Left ventricle myocardium superior (tissue), 1 donor: ENCODE measurements around the gene FOXI2. TPM values are rescaled to one million over a fixed set of nuclear protein-coding genes. Genes with fewer than 3 reads are reported as not detected.

Experiments
- ATAC-seq: fragments of 200-7000 bp; cut with Tn5 transposase; one replicate; pipeline ENCODE4 v1.9.1; 2020; ENCODE audit warnings: mild to moderate bottlenecking, moderate library complexity
- DNase-seq: peaks from one replicate; pipeline ENCODE4 v3.0.0-alpha.2; 2020
- intact Hi-C: fragments of 100-400 bp; cut with micrococcal nuclease; formaldehyde crosslinking; loops from one replicate; pipeline ENCODE4 v1.11.0; 2022
- long read RNA-seq: library from polyadenylated mRNA; unstranded; transcript quantifications from one replicate; pipeline ENCODE4 v2.0.0, GENCODE V29; 2021
- total RNA-seq: library from RNA; stranded (reverse); fragmentation: NEBNext Ultra II Directional; extraction: Animal tissue kit (Norgen Biotek cat#: 25700); gene quantifications from one replicate; pipeline ENCODE4 v1.2.1, GENCODE V29; 2021
- donor health status: DM: no; HTN: yes; CAD: no; lungs with severe emphysema.

The FOXI2 gene
- total RNA-seq, result not detected
- long read RNA-seq, result 0 reads

DNA sequence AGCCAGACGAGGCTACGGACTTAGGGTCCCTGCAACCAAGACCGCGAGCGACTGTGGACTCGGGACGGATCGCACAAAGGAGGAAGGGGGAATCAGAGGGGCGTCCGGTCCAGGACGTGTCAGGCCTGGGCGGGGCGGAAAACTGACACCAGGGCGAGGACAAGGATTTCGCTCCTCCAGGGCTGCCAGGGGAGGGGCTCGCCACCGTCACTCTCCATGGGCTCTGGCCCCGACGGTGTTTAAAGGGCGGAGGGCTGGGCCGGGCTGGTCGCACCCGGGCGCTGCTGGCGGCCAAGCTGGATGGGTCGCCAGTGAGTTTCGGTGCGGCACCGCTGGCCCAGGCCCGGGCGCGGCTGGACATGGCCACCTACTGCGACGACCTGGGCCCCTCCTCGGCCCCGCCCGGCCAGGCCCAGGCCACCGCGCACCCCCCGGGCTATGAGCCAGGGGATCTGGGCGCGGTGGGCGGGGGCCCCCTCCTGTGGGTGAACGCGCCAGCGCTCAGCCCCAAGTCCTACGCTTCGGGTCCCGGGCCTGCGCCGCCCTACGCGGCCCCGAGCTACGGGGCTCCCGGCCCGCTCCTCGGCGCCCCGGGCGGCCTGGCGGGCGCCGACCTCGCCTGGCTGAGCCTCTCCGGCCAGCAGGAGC lies at the start of gene FOXI2:
FOXI2 (plus strand) TSS at position 271 of the 648 bp plus-strand sequence; CDS start at position 360, 89 bp downstream.
- no peak for DNase-seq
- ATAC-seq, result peak; percentile 17
- intact Hi-C loops, result no loop called here

DNA sequence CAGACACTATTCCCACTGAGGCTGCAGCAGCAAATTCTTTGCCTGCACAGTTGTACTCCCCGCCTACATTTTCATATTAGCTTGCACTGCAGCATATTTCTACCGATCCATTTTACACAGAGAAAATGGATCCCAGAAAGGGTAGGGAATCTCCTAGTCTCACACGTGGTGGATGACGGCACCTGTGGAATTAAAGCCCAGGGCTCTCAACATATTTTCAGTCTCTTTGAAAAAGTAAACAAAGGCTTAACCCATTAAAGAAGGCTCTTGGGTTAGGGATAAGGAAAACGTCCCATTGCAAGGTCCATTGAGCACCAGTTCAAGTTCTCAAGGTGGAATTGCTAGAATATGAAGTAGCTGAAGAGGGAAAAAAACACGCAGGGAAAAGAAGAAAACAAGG lies 49.4 kb upstream of the FOXI2 start:
- ATAC-seq (no peak), DNase-seq (no peak)
- intact Hi-C loops, result no loop called here

DNA sequence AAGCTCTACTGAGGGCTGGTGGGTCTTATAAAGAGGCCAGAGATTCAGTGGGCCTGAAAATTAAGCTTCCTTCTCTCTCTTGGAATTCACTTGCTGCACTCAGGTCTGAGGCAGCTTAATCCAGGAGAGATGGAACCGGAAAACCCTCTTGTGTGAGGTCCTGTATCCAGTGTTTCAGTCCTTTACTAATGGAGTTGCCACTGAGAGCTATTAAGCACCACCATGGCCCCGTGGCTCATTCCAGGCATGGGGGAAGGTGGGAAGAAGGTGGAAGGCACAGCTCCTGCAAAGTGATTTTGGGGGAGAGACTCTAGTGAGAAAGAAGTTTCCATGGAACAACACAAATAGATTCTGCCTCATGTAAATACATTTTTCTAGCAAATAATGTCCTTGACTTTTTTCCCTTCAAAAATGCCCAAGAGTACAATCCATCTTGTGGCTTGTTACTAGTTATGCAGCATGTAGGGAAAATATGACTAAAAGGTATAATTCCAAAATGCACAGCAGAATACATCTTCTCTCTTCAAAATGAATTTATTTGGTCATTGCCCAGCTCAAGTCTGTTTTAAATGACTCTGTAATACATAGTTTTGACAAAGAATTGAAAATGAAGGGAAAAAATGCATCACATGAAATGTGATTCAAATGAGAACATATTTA lies 46.7 kb upstream of the FOXI2 start:
- intact Hi-C loops, result no loop called here
- DNase-seq (no peak), ATAC-seq (no peak)

DNA sequence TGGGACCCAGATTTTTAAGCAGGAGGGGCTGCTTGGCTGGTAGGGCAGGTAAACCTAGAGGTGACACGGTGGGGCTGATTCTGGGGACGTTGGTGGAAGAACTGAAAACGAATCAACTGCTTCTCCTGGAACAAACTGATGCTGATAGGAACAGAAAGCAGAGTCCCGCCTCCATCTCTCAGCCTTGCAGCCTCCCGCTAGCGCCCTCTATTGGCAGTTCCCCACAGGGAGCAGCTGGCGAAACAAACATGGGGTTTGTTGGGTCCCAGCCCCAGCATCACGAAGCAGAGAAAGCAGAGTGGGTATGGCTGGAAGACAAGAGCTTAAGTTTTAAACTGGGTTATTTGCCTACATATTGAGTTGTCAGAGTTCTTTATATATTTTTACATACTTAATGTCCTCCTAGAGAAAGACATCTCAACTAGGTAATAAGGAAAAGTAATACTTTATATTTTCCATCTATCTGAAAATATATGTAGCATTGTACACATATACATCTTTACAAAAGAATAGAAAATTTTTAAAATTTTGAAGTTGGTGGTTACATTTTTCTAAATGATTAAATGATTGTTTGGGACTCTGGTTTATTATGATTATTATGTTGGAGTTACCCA lies 42.3 kb upstream of the FOXI2 start:
- DNase-seq, result no peak
- ATAC-seq, result no peak
- intact Hi-C loops, result no loop called here

DNA sequence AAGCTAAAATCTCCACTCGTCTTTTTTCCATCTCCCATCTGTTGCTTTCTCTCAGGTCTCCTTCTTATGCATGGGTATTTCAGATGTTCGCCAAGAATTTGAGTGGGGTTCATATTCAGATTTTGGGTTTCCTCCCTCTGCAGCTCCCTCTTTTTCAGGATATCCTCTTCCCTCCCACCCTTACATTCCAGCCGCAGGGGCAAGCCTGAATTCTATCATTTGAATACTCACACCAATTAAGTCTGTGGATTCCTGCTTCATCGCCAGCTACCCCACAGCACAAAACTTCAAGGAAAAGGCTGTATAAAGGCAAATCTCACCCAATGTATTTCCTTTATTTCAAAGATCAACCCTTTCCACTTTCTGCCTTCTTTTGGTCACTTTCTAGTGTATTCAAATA lies 41.6 kb upstream of the FOXI2 start:
- DNase-seq (no peak), ATAC-seq (no peak)
- intact Hi-C loops, result no loop called here

DNA sequence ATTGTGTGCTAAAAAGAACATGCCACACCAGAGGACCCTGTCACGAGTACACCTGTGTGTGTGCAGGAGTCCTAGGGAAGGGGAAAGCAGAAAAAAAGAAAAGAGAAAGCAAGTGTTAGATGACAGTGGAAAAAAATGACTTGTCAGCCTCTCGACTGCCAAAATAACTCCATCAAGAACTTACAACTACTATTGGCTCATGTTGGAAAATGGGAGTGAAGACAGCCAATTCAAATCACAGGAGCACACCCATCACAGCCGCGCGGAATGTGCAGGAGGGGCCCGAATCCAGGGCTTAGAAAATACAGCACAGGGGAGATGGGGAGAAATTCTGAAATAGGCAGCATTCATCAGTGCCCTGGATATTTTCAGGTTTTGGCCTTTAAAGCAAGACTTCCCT lies 38.1 kb upstream of the FOXI2 start:
- intact Hi-C loops, result no loop called here
- no peak for ATAC-seq

DNA sequence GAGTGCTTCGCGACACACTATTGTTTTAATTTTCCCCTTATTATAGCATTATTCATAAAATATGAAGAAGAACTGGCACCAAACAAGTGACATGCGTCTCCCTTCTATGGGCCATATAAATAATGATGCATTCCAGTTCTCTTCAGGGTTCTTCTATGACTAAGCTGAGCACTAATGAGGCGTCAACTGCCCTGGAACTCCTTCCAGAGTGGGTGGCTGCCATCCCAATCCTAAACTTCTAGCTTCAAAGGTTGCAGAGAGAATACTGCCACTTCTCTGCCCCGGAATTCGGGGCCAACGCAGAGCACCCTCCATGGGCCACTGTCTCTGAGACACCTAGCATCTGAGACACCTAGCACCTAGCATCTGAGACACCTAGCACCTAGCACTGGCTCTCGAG lies 37.7 kb upstream of the FOXI2 start:
- intact Hi-C loops, result no loop called here
- DNase-seq, result no peak
- no peak for ATAC-seq

More for the DNA sequence above, 38.1 kb upstream of the FOXI2 start:
- no peak for DNase-seq

DNA sequence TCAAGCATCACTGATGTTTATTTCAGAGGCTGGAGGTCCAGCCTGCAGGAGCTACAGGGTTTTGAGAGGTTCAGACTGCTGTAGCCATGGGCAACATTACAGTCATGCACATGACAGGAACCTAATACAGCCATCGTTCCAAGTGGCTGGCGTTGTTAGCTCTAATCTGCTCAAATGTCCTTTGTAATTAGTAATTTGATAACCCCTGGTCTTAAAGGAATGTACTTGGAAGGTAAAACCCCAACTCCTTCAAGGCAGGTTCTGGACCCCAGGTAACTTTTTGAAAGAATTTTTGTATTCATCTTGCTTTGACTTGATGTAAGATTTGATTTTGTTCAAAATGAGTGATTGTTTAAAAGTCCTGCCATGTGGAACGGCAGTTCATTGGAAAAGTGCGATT lies 34.7 kb upstream of the FOXI2 start:
- intact Hi-C loops, result no loop called here
- ATAC-seq (no peak), DNase-seq (no peak)

DNA sequence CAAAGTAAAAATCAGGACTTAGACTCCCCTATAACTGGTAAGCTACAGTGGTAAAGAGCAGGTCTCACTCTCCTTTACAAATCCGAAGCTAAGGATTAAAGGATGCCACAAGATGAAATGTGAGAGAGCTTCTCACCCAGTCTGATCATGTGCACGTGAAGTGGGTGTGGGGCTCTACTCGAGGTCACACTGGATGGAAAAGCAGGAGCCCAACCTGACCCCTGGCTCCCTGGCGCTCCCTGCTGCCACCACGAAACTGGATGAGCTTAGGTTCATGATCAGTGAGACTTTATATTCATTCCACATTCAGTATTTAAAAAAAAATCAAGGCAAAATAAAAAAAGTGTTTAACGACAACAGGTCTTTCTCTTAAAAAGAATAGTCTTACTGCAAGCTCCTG lies 21.7 kb upstream of the FOXI2 start:
- ATAC-seq, result no peak
- intact Hi-C loops, result loop anchor here (5.0 kb wide), 1 partner anchor 137 kb away; no protein-coding TSS in a partner anchor
- no peak for DNase-seq

DNA sequence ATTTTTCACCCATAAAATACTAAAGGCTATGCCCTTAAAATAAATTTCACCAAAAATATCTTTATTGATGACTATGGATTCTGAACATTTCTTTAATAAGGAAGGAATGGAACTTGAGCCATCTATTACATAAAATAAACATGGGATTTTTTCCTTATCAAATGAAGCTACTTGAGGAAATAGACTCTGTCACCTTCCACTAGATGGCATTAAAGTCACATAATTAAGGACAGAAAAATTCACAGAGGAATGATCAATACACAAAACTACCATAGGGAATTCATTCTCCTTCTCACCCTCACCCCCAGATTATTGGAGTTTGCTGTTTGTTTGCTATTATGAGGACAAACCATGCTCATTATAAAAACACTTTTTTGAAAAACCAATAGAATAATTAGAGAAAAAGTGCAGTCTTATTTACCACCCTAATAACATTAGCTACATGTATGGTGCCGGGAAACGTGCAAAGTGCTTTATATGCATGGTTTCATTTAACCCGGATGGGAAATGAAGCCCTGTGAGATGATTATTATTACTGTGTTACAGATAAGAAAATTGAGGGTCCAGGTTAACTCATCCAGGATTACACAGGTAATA lies 21.1 kb upstream of the FOXI2 start:
- no peak for ATAC-seq
- DNase-seq, result no peak
- intact Hi-C loops, result loop anchor here (5.0 kb wide), 1 partner anchor 136 kb away; no protein-coding TSS in a partner anchor

DNA sequence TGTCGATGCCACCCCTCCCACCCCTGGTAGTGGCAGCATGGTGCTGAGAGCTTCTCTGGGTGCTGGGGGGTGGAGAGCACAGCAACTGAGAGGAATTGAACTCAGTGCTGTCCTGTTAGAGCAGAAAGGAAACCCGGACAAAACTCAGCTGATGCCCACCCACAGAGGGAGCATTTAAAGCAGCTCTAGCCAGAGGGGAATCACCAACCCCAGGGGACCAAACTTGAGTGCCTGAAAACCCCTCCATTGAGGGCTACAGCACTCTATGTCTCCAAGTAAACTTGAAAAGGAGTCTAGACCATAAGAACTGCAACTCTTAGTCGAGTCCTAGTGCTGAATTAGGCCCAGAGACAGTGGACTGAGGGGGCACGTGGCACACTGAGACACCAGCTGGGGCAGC lies 16.8 kb upstream of the FOXI2 start:
- ATAC-seq (no peak), DNase-seq (no peak)
- intact Hi-C loops, result no loop called here

DNA sequence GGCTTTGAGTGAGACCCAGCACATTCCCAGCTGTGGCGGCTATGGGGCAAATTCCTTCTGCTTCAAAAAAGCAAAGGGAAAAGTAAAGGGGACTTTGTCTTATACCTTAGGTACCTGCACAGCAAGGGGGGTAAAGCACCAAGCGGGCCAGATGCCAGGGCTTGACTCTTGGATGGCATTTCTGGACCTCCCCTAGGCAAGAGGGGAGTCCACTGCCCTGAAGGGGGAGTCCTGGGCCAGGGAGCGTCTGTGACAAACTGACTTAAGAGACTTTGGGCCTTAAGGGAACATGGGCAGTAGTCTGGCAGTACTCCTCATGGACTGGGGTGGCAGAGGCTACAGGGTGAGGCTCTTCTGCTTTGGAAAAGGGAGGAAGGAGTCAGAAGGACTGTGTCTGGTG lies 16.1 kb upstream of the FOXI2 start:
- no peak for DNase-seq
- intact Hi-C loops, result no loop called here
- no peak for ATAC-seq

DNA sequence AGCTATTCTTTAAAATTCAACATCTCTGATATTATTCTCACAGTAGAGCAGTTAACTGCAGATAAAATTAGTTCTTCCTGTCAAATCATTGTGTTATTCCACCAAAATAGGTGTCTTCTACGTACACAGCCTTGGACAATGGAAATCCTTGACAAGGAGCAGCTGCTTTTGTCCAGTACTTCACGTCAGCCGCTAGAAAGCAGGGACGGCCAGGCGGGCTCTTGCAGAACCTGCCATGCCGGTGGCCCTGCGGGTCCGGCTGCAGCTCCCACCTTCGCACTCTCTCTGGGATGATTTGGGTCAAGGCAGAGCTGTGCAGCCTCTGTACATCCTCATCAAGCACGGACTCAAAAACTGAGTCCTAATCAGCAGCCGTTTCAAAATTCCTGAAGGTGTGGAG lies 2.2 kb upstream of the FOXI2 start:
- intact Hi-C loops, result no loop called here
- ATAC-seq, result no peak
- DNase-seq, result no peak

DNA sequence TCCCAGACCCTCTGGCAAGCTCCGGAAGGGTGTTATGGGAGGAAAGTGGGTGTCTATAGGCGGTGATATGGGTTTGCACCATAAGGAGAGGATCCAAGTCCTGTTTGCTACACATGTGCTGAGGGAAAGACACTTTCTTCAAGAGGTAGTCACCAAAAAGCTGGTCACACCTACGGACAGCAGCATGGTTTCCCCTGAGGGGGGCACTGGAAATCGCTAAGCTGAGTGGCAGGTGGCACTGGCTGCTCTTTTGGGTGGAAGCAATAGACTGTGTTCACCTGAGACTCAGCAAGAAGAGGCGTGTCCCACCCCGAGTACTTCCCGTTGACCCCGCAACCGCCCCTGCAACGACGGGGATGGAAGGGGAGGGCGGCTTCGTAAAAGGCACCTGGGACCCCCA lies 1.8 kb upstream of the FOXI2 start:
- intact Hi-C loops, result no loop called here
- DNase-seq, result no peak
- ATAC-seq, result no peak

DNA sequence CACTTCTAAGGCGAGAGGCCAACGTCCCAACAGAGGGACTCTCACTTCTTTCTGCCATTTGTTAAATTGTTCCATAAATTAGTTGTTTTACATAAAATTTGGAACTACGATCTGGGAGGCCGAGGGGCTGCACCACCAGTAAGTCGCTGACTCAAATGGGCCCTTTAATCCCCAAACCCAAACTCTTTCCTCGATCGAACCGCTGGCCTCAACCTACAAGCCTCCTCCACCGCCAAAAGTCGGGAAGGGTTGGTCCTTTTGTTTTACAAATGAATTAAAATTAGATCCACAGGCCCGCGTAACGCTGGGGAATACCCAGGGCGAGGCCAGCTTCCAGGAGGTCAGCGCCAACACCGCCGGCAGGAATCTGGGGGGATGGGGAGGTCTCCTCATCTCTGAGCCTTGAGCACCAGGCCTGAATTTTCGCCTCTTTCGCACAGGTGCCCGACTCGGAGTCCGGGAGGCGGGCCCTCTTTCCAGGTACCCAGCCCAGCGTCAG lies 1.2 kb upstream of the FOXI2 start:
- no peak for DNase-seq
- ATAC-seq, result no peak
- intact Hi-C loops, result no loop called here

DNA sequence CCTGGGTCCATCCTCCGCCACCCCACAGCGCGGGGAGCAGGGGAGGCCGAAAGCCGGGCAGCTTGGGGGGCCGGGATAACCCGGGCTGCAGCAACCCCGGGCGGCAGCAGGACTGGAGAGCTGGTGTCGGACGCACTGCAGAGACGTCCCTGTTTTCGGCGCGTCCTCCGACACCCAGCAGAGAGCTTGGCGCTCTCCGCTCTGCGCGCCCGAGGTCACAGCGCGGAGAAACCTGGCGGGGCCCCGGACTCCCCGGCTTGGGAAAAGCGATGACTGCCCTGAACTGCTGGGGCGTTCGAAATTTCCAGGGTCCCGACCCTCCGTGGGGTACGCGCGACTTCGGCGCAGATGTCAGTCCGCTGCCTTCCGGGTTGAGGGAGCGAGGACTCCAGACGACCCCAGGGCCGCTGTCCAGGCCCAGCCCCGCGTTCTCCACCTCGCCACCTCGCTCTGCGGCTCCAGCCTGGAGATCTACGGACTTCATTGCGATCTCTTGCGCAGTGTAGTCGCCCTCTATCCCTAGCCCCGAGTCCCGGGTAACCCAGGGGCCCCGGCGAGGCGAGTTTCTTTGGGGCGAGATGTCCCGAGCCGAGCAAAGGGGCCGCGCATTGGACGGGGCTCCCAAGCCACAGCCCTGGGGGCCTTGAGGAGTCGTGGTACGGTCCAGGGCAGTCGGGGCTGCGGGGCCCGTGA lies 617 bp upstream of the FOXI2 start:
- ATAC-seq (no peak), DNase-seq (no peak)
- intact Hi-C loops, result no loop called here

DNA sequence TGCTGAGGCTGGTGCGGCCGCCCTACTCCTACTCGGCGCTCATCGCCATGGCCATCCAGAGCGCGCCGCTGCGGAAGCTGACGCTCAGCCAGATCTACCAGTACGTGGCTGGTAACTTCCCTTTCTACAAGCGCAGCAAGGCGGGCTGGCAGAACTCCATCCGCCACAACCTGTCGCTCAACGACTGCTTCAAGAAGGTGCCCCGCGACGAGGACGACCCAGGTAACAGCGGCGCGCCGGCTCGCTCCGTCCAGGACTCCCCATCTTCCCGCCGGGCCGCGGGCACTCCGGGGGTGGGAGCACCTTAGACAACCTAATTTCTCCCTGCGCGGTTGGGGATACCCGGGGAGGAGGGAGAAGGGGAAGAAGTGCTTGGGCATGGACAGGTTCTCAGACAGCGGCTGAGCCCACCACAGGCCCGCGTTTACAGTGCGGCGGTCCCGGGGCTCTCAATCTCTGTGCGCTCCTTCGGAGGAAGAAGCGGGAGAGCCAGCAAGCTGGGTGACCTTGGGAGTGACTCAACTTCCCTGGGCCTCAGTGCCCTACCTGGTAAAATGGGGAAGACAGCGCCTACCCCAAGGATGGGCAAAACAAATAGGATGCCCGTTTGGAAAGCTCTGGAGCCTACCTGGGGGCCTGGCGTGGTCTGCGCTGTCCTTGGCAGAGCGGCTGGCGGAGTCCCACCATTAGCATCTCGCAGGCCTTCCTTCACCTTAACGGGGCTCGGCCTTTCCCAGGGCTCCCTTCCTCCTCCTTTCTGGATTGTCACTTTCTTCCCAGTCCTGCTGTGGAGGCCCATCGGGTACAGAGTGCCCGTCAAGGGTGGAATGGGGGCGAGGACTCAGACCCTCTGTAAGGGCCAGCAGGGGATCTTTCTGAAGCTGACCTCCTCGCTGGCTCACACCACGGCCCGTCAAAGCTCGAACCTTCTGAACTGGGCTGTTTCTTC lies 852 bp downstream of the FOXI2 start:
- intact Hi-C loops, result no loop called here
- ATAC-seq (no peak), DNase-seq (no peak)
